ENCODE results near the gene EGFL7.

Gene EGFL7

DNA sequence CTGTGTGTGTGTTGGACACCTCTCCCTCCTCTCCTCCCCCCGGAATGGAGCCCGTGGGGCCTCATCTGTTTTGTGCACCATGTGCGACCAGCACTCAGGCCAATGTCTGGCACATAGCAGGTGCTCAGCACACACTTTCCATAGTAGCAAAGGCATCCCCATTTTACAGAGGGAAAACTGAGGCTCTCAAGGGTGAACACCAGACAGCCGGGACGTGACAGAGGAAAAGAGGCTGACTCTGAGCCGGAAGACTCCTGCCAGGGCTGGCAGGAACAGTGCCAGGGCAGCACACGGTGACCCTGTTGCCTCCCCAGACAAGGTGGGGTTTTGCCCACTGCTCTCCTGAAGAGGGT lies 26.4 kb downstream of the EGFL7 start:
- Histone ChIP-seq H3K36me3 (ENCODE audit: control insufficient read depth, low read length) (no peaks in the 10 kb centered on the region), H3K9me3 (ENCODE audit: control insufficient read depth, insufficient read depth, low read length) (no peaks in the 10 kb centered on the region), H3K27me3 (ENCODE audit: control insufficient read depth, low read length) (peaks cover 32% of the 10 kb centered on the region), H3K79me2 (ENCODE audit: control insufficient read depth, low read length) (peaks cover 17% of the 10 kb centered on the region), H3K27ac (ENCODE audit: low read depth, low read length) (no peak overlapping the region), H3K9me2 (replicated peaks; ENCODE audit: control insufficient read depth, low read length) (no peaks in the 10 kb centered on the region), H4K20me1 (ENCODE audit: control insufficient read depth, insufficient read depth, low read depth, low read length) (peaks cover 9% of the 10 kb centered on the region; the same call in 1 of the 2 replicates), H3K4me1 (ENCODE audit: control insufficient read depth, low read length) (peaks cover 14% of the 10 kb centered on the region), H3K4me2 (ENCODE audit: low read length) (no peak overlapping the region), H3K4me3 (ENCODE audit: low read length) (no peak overlapping the region), H3F3A (ENCODE audit: control insufficient read depth, insufficient read depth) (0 out of 2 replicates have a peak, but pooled peaks cover 5% of the 10 kb centered on the region)
- TF ChIP-seq, protein P1, sequence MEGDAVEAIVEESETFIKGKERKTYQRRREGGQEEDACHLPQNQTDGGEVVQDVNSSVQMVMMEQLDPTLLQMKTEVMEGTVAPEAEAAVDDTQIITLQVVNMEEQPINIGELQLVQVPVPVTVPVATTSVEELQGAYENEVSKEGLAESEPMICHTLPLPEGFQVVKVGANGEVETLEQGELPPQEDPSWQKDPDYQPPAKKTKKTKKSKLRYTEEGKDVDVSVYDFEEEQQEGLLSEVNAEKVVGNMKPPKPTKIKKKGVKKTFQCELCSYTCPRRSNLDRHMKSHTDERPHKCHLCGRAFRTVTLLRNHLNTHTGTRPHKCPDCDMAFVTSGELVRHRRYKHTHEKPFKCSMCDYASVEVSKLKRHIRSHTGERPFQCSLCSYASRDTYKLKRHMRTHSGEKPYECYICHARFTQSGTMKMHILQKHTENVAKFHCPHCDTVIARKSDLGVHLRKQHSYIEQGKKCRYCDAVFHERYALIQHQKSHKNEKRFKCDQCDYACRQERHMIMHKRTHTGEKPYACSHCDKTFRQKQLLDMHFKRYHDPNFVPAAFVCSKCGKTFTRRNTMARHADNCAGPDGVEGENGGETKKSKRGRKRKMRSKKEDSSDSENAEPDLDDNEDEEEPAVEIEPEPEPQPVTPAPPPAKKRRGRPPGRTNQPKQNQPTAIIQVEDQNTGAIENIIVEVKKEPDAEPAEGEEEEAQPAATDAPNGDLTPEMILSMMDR (IDR thresholded peaks at IDR 0.05; ENCODE audit: low read depth, low read length, poor library complexity, severe bottlenecking), result no peak
- no peak for TF ChIP-seq EZH2phosphoT487 (IDR thresholded peaks at IDR 0.05; ENCODE audit: borderline replicate concordance, low read length)

DNA sequence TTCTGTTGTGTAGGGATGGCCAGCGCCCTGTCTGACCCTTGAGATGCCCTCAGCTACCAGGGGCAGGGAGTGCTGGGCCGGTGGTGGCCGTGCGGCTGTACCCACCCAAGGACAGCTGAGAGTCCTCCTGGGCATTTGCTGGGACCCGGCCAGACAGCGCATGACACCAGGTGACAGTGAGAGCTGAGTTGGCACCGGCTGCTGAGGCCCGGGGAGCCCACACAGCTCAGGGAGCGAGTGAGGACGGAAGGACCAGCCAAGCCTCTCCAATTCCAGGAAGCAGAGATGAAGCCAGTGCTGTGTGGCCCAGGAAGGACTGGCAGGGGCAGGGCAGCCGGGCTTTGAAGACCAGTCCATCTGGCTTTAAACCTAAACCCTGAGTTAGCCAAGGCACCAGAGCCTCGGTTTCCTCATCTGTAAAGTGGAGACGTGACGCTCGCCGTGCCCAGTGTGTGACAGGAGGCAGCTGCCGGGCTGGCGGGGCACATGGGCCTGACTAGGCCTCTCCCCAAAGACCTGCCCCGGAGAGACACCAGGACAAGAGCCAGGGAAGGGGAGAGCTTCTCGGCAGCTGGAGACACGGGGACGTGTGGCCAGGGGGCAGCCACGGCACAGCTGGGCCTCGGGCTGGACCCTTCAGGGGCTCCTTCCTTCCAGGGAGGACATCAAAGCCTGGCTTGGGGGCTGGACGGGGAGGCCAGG lies 27.5 kb downstream of the EGFL7 start:
- H3K27me3 ChIP-seq (ENCODE audit: control insufficient read depth, low read length), result peaks cover 32% of the 10 kb centered on the region
- no peak overlapping the region for H3K4me2 ChIP-seq (ENCODE audit: low read length)
- TF ChIP-seq EZH2phosphoT487 (IDR thresholded peaks at IDR 0.05; ENCODE audit: borderline replicate concordance, low read length), result no peak
- TF ChIP-seq, protein P1 (IDR thresholded peaks at IDR 0.05; ENCODE audit: low read depth, low read length, poor library complexity, severe bottlenecking), result no peak
- H3K4me3 ChIP-seq (ENCODE audit: low read length), result no peak overlapping the region
- H4K20me1 ChIP-seq (ENCODE audit: control insufficient read depth, insufficient read depth, low read depth, low read length), result peaks cover 9% of the 10 kb centered on the region; the same call in 1 of the 2 replicates
- 0 out of 2 replicates have a peak, but pooled peaks cover 5% of the 10 kb centered on the region for H3F3A ChIP-seq (ENCODE audit: control insufficient read depth, insufficient read depth)
- H3K4me1 ChIP-seq (ENCODE audit: control insufficient read depth, low read length), result peaks cover 15% of the 10 kb centered on the region
- no peaks in the 10 kb centered on the region for H3K9me2 ChIP-seq (replicated peaks; ENCODE audit: control insufficient read depth, low read length)
- H3K79me2 ChIP-seq (ENCODE audit: control insufficient read depth, low read length), result peaks cover 14% of the 10 kb centered on the region
- H3K9me3 ChIP-seq (ENCODE audit: control insufficient read depth, insufficient read depth, low read length), result no peaks in the 10 kb centered on the region
- no peaks in the 10 kb centered on the region for H3K36me3 ChIP-seq (ENCODE audit: control insufficient read depth, low read length)
- no peak overlapping the region for H3K27ac ChIP-seq (ENCODE audit: low read depth, low read length)

DNA sequence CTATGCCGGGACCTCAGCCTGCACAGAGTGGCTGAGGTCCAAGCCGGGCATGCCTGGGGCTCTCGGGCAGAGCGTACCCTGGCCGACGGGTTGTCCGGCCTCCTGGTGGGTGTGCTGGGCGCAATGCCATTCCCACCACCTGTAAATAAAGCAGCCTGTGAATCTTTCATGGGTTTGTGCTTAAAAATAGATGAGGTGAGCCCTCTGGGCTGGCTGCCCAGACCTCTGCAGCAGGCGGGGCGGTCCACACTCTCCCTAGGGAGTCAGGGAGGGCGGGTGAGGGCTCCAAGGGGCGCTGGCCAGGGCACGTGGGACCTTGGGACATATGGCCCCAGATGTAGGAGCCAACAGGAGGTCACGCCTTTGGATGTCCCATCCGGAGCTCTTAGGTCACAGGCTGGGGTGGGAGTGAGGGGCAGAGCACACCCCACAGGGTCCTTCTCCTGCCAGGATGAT lies 28.1 kb downstream of the EGFL7 start:
- no peak for TF ChIP-seq EZH2phosphoT487 (IDR thresholded peaks at IDR 0.05; ENCODE audit: borderline replicate concordance, low read length)
- TF ChIP-seq, protein P1 (IDR thresholded peaks at IDR 0.05; ENCODE audit: low read depth, low read length, poor library complexity, severe bottlenecking), result no peak
- Histone ChIP-seq H3K9me3 (ENCODE audit: control insufficient read depth, insufficient read depth, low read length) (no peaks in the 10 kb centered on the region), H3K36me3 (ENCODE audit: control insufficient read depth, low read length) (no peaks in the 10 kb centered on the region), H3K79me2 (ENCODE audit: control insufficient read depth, low read length) (peaks cover 8% of the 10 kb centered on the region), H3K4me3 (ENCODE audit: low read length) (no peak overlapping the region), H3K4me2 (ENCODE audit: low read length) (no peak overlapping the region), H3F3A (ENCODE audit: control insufficient read depth, insufficient read depth) (0 out of 2 replicates have a peak, but pooled peaks cover 5% of the 10 kb centered on the region), H4K20me1 (ENCODE audit: control insufficient read depth, insufficient read depth, low read depth, low read length) (peaks cover 4% of the 10 kb centered on the region; the same call in 1 of the 2 replicates), H3K27me3 (ENCODE audit: control insufficient read depth, low read length) (peaks cover 38% of the 10 kb centered on the region), H3K9me2 (replicated peaks; ENCODE audit: control insufficient read depth, low read length) (no peaks in the 10 kb centered on the region), H3K4me1 (ENCODE audit: control insufficient read depth, low read length) (peaks cover 17% of the 10 kb centered on the region), H3K27ac (ENCODE audit: low read depth, low read length) (no peak overlapping the region)

Measured in DOHH2 (cell line).